Right atrium auricular region (tissue), 2 donors: ENCODE measurements around the gene RAP1A. TPM values are rescaled to one million over a fixed set of nuclear protein-coding genes. Genes with fewer than 3 reads are reported as not detected.
"Not testable (repeated sequence)": the region's sequence is repeated elsewhere in the genome, so short reads cannot be mapped to it uniquely, and the experiment has no call there.

Source experiments
- DNase-seq: peaks from one replicate; pipeline ENCODE4 v3.0.0-alpha.2; 2019; ENCODE audit warnings: low spot score
- H3K27ac ChIP-seq, 2 donors: fragments of 200-600 bp; sonication (generic); 1 replicate in 1 of 2; 2 replicates in 1 of 2; pipeline ENCODE4 v1.5.1; 2016 to 2019
- H3K27me3 ChIP-seq, 2 donors: fragments of 200-600 bp; sonication (generic); one replicate each; pipeline versions ENCODE4 v1.5.1 to v1.6.0; 2017 to 2019
- H3K36me3 ChIP-seq: fragments of 200-600 bp; sonication (generic); one replicate; pipeline ENCODE4 v1.5.1; 2016
- H3K4me1 ChIP-seq, 2 donors: fragments of 200-600 bp; sonication (generic); one replicate each; pipeline versions ENCODE4 v1.5.1 to v1.6.0; 2017 to 2019
- H3K4me3 ChIP-seq, 2 donors: fragments of 200-600 bp; sonication (generic); 1 replicate in 1 of 2; 2 replicates in 1 of 2; pipeline ENCODE4 v1.5.1; 2017 to 2019; ENCODE audit warnings: mild to moderate bottlenecking in 1 of 2, moderate library complexity in 1 of 2
- H3K9me3 ChIP-seq, 2 donors: fragments of 200-600 bp; sonication (generic); one replicate each; pipeline ENCODE4 v1.5.1; 2019
- total RNA-seq, 2 donors: library from RNA; depleted of rRNA; stranded (reverse); fragments of >200 nt; gene quantifications; one replicate each; pipeline ENCODE4 v1.1.0, GENCODE V29; 2016
- TF ChIP-seq, protein P1 (sequence below), 2 donors: fragments of 200-600 bp; sonication (generic); IDR thresholded peaks; one replicate each; pipeline ENCODE4 v1.5.1; 2019; ENCODE audit warnings: antibody characterized with exemption in 2 of 2

The RAP1A gene
- total RNA-seq, 2 donors from 2014 or later, result 62.1 to 72.8 TPM

DNA sequence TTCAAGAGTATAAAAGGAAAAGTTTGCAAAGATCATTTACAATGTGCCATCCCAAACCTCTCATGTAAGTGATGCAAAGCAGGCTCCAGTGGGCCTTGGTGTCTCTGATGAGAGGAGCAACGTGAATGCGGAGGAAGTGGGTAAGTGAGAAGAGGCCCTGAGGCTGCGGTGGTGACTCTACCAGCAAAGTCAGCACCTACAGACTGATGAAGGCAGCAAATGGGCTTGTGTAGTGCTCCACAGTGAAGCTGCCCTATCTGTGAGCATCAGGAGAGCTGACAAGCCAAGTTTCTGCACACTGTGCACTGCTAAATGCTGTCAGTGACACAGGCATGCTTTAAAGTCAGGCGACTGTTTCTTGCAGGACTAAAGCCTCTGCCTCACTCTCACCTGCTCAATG, 15.6 kb upstream of the RAP1A start:
- H3K36me3 ChIP-seq, result no peaks in the 10 kb centered on the region
- no peaks in the 10 kb centered on the region for H3K27me3 ChIP-seq
- TF ChIP-seq, protein P1, sequence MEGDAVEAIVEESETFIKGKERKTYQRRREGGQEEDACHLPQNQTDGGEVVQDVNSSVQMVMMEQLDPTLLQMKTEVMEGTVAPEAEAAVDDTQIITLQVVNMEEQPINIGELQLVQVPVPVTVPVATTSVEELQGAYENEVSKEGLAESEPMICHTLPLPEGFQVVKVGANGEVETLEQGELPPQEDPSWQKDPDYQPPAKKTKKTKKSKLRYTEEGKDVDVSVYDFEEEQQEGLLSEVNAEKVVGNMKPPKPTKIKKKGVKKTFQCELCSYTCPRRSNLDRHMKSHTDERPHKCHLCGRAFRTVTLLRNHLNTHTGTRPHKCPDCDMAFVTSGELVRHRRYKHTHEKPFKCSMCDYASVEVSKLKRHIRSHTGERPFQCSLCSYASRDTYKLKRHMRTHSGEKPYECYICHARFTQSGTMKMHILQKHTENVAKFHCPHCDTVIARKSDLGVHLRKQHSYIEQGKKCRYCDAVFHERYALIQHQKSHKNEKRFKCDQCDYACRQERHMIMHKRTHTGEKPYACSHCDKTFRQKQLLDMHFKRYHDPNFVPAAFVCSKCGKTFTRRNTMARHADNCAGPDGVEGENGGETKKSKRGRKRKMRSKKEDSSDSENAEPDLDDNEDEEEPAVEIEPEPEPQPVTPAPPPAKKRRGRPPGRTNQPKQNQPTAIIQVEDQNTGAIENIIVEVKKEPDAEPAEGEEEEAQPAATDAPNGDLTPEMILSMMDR (IDR thresholded peaks at IDR 0.05), result no peak
- no peaks in the 10 kb centered on the region for H3K9me3 ChIP-seq
- no peak overlapping the region for H3K27ac ChIP-seq
- DNase-seq, result no peak
- H3K4me3 ChIP-seq, result no peak overlapping the region
- H3K4me1 ChIP-seq, result peaks cover 0 to 15% of the 10 kb centered on the region in 2 donors

GRCh38 chr1:111604931-111605330, 14.7 kb upstream of the RAP1A start:
- H3K9me3 ChIP-seq, result no peaks in the 10 kb centered on the region
- H3K4me3 ChIP-seq, result no peak overlapping the region
- H3K27me3 ChIP-seq, result no peaks in the 10 kb centered on the region
- DNase-seq, result no peak
- no peaks in the 10 kb centered on the region for H3K36me3 ChIP-seq
- H3K4me1 ChIP-seq, result peaks cover 0 to 15% of the 10 kb centered on the region in 2 donors
- TF ChIP-seq, protein P1 (IDR thresholded peaks at IDR 0.05), result no peak
- no peak overlapping the region for H3K27ac ChIP-seq

DNA sequence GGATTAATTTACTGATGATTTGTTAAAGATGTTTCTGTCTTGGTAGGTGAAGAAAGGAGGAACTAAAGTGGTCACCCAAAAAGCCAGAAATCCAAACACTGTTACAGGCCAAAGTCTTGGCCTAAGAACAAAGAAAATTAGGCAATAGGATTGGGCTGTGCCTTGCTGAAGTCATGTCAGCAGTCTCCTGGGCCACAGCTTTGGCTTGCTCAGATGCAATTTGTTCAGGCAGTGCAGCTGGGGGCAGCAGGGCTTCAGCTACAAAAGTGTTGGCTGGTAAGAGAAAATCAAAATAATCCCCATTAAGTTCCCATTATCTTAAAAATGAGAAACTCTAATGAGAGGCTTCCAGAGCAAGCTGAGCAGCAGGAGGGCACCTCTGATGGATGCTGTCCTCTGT, 14.0 kb upstream of the RAP1A start:
- TF ChIP-seq, protein P1 (IDR thresholded peaks at IDR 0.05), result no peak
- no peak overlapping the region for H3K4me3 ChIP-seq
- peak; percentile 70 for DNase-seq
- no peaks in the 10 kb centered on the region for H3K9me3 ChIP-seq
- no peak overlapping the region for H3K27ac ChIP-seq
- peaks cover 0 to 15% of the 10 kb centered on the region in 2 donors for H3K4me1 ChIP-seq
- H3K27me3 ChIP-seq, result no peaks in the 10 kb centered on the region
- no peaks in the 10 kb centered on the region for H3K36me3 ChIP-seq

DNA sequence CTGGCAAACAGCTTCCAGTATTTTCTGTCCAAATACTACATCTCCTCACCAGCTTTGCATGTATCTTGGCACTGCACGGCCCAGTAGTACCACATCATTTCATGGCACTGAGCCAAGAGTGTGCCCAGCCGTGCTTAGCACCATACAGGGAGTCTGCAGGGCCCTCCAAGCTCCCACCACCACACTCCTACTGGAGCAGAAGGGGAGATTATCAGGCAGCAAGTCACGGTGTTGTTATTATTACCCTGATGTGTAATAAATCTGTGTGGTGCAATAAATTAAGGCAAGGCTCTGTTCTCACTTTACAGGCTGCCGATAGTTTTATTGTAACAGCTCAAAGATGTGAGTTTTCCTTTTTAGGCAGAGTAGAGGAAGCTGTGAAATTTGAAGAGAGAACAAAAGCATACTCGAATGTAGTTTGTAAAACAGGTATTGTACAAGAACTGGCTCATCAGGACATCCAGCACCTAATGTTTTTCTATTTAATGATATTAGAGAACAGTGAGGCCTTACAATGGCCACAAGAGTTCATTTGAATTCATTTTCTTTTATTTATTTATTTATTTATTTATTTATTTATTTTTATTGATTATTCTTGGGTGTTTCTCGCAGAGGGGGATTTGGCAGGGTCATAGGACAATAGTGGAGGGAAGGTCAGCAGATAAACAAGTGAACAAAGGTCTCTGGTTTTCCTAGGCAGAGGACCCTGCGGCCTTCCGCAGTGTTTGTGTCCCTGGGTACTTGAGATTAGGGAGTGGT, 13.0 kb upstream of the RAP1A start:
- not testable (repeated sequence) for H3K36me3 ChIP-seq, DNase-seq, H3K27ac ChIP-seq

DNA sequence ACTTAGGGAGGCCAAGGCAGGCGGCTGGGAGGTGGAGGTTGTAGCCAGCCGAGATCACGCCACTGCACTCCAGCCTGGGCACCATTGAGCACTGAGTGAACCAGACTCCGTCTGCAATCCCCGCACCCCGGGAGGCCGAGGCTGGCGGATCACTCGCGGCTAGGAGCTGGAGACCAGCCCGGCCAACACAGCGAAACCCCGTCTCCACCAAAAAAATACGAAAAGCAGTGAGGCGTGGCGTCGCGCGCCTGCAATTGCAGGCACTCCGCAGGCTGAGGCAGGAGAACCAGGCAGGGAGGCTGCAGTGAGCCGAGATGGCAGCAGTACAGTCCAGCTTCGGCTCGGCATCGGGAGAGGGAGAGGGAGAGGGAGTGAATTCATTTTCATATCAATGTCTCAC, 11.1 kb upstream of the RAP1A start:
- H3K27ac ChIP-seq, H3K27me3 ChIP-seq, H3K9me3 ChIP-seq, H3K4me3 ChIP-seq, H3K36me3 ChIP-seq, DNase-seq: not testable (repeated sequence)
- H3K4me1 ChIP-seq, result peaks cover 0 to 15% of the 10 kb centered on the region in 2 donors

More for the DNA sequence above, 13.0 kb upstream of the RAP1A start:
- H3K27me3 ChIP-seq, H3K9me3 ChIP-seq, H3K4me3 ChIP-seq: not testable (repeated sequence)
- H3K4me1 ChIP-seq, result peaks cover 0 to 15% of the 10 kb centered on the region in 2 donors

DNA sequence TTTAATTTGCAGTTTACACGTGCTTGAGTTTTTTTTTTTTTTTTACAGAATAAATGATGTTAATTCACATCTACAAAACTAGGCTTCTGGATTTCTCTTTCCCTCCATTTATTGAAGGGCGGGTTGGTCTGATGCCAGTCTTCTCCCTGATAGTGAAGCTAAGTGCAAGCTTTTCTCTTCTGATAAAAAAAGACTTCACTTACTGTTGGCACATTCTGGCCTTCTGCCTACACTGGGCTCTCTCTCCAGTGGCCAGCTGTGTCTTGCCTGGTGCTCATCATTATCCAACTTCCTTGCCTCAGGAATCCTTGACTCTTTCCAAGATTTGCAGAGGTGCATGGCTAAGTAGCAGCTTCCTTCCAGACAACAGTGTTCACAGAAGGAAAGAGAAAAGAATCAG, 7.6 kb upstream of the RAP1A start:
- Histone ChIP-seq H3K27me3 (no peaks in the 10 kb centered on the region), H3K27ac (no peak overlapping the region), H3K9me3 (no peaks in the 10 kb centered on the region), H3K36me3 (no peaks in the 10 kb centered on the region), H3K4me1 (no peaks in the 10 kb centered on the region), H3K4me3 (no peak overlapping the region)
- DNase-seq, result no peak
- TF ChIP-seq, protein P1 (IDR thresholded peaks at IDR 0.05), result no peak
